ENCODE data around the gene APP. TPM values are rescaled to one million over a fixed set of nuclear protein-coding genes. Genes with fewer than 3 reads are reported as not detected.

Gene APP
- total RNA-seq, 1 donor from 2014 or later: 334 TPM

DNA sequence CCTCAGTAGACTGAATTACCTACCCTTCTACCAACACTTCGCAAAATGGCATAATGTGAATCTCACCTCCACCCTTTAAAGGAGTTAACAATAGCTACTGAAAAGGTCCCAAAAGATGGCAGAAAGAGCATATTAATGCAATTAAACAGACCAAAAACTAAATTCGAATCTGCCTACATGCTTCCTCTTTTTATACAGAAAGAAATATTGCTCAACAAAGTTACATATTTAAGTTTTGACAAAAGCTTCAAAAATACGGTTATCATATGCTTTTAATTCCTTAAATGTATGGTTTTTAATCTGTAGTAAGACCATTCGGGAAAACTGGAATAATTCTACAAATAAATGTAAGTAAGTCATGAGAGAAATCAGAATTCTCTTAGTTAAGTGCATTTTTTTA lies 2.2 kb downstream of the APP start:
- no peak for DNase-seq (ENCODE audit: low spot score)
- intact Hi-C loops (cut with DNase I): loop anchor here (5.0 to 10.0 kb wide), 2 partner anchors 51 to 174 kb away; no protein-coding TSS in a partner anchor

DNA sequence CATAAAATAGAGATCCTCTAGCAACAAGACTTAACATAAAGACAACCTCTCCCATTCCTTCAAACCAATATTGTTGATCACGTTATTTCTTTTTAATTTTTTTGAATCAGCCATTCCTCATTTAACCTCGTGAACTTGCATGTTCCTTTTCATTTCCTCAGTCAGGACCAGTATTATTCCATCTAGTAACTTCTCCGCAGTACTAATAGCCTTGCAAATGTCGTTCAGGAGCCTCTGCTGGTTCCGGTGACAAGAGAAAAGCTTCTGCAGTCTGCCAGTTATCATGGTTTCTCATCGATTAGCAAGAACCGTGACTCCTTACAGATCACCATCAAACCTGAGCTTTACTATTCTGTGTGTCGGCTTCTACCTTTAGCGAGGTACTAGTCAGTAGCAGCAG lies 3.0 kb downstream of the APP start:
- intact Hi-C loops (cut with DNase I): loop anchor here (5.0 to 10.0 kb wide), 2 partner anchors 50 to 173 kb away; no protein-coding TSS in a partner anchor
- no peak for DNase-seq (ENCODE audit: low spot score)

DNA sequence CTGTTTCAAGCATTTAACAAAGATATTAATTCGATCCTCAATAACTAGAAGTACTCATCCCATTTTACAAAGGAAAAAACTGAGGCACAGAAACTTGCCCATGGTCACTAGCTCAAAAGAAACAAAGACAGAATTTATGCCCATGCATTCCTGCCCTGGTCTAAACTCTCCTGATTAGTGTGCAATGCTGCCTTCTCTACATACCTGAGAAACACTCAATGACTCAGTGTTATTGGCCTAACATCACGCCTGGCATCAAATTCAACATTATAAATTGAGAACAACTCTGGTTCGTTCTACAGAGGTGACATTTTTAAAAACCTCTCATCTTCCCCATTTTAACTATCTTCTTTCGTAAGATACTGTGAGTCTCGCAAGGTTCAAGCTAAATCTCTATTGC lies 5.2 kb downstream of the APP start:
- intact Hi-C loops (cut with DNase I): loop anchor here (5.0 to 10.0 kb wide), 2 partner anchors 48 to 171 kb away; no protein-coding TSS in a partner anchor
- no peak for DNase-seq (ENCODE audit: low spot score)

DNA sequence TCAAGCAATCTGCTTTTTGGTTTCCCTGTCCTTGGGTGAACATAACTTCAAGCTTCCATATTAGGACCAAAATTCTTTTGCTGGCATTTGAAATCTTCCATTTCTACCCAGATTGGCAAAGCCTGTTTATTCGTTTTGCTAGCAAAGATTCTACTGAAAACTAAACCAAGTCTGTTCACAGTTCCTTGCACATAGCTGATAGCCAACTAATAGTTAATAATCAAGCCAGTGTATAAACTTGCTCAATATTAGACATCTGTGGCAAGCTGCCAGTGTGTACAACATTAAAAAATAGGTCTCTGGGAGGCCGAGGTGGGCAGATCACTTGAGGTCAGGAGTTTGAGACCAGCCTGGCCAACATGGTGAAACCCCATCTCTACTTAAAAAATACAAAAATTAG lies 6.3 kb downstream of the APP start:
- intact Hi-C loops (cut with DNase I): loop anchor here (10.0 kb wide), 1 partner anchor 170 kb away; no protein-coding TSS in a partner anchor
- DNase-seq (ENCODE audit: low spot score): no peak

DNA sequence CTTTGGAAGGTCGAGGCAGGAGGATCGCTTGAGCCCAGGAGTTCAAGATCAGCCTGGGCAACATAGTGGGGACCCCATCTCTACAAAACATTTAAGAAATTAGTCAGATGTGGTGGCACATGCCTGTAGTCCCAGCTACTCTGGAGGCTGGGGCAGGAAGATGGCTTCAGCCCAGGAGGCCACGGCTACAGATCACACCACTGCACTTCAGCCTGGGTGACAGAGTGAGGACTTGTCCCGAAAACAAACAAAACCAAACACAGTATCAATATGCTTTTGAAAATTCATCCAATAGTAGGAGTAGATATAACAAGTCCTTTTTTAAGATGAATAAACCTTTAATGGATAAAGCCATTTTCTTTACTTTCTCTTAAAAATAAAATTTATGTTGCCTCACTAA lies 8.5 kb downstream of the APP start:
- intact Hi-C loops (cut with DNase I): loop anchor here (10.0 kb wide), 1 partner anchor 167 kb away; no protein-coding TSS in a partner anchor
- DNase-seq (ENCODE audit: low spot score): no peak

DNA sequence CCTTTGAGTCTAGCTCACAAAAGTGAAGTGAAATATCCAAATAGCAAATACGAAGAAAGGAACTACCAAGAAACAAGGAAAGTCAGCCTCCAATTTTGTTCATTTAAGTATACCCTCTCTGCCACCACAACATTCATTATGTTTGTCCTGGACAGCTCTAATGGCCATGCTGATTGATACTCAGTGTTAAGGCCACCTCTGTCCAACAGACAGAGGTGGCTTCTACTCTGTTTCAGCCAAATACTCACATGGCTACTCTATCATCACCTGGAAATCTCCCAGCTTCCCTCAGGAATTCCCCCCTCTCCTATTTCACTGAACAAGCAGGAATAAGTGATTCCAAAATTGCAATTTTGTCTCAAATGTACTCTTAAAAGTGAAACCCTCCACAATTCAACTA lies 10.7 kb downstream of the APP start:
- DNase-seq (ENCODE audit: low spot score): no peak
- intact Hi-C loops (cut with DNase I): loop anchor here (10.0 kb wide), 1 partner anchor 165 kb away; no protein-coding TSS in a partner anchor

DNA sequence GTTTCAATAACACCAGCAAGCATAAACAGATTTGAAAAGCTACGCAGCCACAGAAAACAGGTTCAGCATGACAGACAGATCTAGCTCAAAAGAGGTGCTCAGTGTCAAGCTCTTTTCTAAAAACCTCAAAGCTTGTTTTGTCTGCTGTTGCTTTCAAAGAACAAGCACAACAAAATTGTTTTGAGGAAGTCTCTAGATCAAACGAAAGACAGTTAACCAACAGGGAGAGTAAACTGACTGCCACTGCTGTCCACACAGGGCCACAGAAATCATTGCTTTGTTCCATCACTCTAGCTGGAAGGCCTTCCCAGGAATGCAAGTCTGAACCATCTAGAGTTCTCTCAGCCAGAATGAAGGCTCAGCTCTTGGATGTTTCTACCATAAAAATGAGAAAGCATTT lies 12.8 kb downstream of the APP start:
- intact Hi-C loops (cut with DNase I): no loop called here
- no peak for DNase-seq (ENCODE audit: low spot score)

DNA sequence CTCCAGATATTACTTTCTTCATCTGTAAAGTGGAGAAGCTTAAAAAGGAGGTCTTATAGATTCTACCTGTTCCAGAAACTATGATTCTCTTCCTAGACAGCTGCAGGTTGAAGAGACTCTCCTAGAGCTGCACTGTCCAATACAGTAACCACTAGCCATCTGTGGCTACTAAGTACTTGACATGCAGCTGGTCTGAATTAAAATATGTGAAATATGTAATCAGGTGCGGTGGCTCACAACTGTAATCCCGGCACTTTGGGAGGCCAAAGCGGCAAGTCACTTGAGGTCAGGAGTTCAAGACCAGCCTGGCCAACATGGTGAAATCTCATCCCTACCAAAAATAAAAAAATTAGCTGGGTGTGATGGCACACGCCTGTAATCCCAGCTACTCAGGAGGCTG lies 15.8 kb downstream of the APP start:
- intact Hi-C loops (cut with DNase I): no loop called here

DNA sequence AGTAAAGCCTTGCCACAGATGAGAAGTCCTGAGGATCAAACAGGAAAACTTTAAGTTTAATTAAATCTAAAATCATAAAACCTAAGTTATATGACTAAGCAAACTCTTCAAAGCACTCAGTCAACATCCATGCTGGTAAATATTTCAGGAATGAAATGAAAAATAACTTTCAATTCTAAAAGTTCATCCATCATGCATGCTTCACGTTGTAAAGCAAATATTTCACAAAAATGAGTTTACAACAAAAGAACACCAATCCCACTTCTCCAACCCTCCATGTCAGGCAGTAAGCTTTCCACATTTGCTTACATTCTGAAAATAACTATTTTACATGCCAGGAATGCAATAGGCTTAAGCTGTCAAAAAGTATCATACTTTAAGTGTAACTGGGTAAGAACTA lies 16.8 kb downstream of the APP start:
- intact Hi-C loops (cut with DNase I): no loop called here
- DNase-seq (ENCODE audit: low spot score): no peak

More for the DNA sequence above, 15.8 kb downstream of the APP start:
- DNase-seq (ENCODE audit: low spot score): no peak

DNA sequence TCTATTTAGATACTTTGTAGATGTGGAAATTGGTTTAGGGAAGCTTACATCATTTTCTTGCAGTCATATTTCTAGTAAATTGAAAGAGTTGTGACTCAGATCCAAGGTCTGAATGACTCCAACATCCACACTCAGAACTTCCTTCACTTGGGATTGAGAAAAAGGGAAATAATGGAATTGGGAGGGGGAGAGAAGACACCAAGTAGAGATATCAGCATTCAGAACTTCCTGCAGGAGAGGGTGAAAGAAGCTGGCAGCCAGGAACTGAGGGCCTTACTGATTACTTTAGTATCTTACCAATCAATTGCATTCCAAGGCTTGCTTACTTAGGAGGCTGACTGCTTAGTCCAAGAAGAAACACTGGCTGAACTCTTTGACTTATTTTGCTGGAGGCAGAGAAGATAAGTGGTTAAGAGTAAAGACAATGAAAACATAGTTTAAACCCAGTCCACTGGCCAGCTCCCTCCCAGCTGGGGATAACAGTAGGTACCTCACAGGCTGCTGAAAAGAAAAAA lies 21.7 kb downstream of the APP start:
- no peak for DNase-seq (ENCODE audit: low spot score)
- intact Hi-C loops (cut with DNase I): no loop called here

DNA sequence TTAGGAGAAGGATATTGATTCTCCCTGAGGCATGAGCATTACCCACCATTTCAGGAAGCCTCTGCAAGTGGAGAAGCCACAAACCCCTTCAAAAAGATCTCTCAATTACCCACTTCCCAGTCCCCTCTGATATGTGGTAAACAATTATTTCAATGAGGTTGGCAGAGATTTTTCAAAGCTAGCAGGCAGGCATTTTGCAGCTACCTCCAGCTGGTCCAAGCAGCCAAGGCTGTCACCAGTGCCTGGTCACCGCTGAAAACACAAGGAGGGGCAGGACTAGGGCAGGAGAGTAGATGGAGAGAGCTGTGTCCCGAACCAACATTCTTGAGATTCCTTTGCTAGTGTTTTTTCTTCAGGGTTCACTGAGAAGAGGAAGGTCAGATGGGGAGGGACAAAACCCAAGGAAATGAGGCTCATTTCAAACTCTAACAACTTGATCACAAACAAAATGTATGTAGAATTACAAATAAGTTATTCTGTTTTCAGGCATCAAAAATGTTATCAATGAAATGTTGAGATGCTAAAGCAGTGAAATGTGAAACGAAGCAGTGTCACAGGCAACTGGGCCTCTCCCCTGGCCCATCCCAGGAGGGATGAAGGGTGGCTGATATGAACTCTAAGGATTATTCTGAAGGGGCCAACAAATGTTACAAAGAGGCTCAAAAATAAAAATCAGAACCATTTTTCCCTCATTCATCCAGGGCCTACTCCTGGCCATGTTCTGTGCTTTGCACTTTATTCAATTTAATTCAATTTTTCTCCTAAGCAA lies 22.3 kb downstream of the APP start:
- no peak for DNase-seq (ENCODE audit: low spot score)
- intact Hi-C loops (cut with DNase I): no loop called here

DNA sequence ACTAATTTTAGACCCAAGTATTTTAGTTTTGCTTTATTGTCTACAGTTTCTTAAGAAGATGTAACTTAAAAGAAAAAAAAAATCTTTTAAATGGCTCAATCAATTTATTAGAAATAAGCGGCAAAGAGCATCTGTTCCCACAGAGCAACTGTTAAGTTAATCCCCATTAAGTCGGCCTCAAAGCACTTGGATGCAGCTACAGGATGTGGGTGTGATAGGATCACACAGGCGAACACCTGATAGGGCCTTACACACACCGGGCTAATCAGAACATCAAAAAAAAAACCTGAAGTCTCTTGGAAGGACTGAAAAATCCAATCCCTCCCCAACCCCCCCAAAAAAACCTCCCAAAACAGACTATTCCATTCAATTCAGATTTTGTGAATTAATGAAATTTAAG lies 23.0 kb downstream of the APP start:
- intact Hi-C loops (cut with DNase I): no loop called here
- no peak for DNase-seq (ENCODE audit: low spot score)

DNA sequence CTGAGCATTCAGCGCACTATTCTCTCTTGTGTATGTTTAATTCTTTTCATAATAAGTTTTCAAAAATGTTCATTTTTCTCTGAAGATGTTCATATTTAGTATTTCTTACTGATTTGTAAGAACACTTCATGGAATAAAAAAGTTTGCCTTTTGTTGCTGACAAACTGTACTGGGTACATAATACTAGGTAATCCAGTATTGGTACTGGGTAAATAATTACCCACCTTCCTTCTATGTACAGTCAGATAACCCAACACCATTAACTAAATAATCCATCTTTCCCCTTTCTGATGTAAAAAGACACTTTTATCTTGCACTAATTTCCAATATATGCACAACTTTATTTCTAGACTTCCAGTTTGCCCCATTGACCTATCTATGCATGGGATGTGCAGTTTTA lies 23.9 kb downstream of the APP start:
- no peak for DNase-seq (ENCODE audit: low spot score)
- intact Hi-C loops (cut with DNase I): no loop called here

DNA sequence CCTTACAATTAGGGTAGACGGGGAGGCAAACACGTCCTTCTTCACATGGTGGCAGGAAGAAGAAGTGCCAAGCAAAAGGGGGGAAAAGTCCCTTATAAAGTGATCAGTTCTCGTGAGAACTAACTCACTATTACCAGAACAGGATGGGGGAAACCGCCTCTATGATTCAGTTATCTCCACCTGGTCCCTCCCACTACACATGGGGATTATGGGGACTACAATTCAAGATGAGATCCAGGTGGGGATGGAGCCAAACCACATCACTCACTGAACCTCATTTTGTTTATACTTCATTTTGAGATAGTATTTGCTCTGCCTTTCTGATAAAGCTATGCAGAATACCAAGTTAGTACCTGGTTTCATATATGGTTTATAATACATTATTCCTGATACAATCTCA lies 26.5 kb downstream of the APP start:
- DNase-seq (ENCODE audit: low spot score): no peak
- intact Hi-C loops (cut with DNase I): no loop called here

DNA sequence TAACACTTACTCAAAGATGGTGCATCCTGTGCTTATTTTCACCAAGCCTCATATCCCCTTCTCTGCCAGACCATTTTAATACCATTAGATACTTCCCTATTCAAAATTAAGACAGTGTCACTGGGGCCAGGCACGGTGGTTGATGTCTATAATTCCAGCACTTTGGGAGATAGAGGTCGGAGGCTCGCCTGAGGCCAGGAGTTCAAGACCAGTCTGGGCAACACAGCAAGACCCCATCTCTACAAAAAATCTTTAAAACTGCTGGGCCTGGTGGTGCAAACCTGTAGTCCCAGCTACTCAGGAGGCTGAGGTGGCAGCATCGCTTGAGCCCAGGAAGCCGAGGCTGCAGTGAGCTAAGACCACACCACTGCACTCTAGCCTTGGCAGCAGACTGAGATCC lies 28.2 kb downstream of the APP start:
- no peak for DNase-seq (ENCODE audit: low spot score)
- intact Hi-C loops (cut with DNase I): no loop called here

DNA sequence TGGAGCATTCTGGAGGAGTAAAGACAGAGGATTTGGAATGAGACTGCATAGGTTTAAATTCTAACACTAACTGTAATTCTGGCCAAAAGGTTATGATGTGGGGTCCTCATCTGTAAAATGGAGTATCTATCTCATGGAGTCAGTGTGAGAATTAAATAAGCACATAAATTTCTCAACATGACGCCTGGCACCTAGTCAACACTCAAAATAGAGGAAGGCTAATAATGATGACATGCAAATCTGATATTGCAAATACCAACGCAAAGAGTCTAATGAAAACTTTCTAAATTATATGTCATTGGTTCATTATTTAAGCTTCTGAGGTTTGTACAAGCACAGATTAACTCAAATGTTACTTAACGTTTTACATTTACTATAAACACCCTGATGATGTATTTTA lies 29.6 kb downstream of the APP start:
- intact Hi-C loops (cut with DNase I): no loop called here
- DNase-seq (ENCODE audit: low spot score): no peak

DNA sequence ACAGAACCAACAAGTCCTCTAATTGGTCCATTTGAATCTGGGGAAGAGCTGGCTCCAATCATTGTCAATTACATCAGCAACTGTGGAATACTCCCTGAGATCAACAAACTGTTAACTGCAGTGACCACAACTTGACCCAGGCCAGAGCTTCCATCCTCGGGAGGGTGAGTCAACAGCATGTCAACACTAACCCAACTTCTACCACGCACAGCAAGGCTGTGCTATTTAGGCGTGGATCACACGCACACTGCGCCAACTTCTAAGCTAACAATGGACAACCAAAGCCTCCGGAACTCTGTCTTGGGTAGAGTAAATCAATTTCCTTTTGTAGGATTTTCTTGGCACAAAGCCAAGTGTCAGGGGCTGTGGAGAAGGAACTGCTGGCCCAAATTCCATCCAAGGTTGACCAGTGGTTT lies 30.4 kb downstream of the APP start:
- DNase-seq (ENCODE audit: low spot score): no peak
- intact Hi-C loops (cut with DNase I): no loop called here

DNA sequence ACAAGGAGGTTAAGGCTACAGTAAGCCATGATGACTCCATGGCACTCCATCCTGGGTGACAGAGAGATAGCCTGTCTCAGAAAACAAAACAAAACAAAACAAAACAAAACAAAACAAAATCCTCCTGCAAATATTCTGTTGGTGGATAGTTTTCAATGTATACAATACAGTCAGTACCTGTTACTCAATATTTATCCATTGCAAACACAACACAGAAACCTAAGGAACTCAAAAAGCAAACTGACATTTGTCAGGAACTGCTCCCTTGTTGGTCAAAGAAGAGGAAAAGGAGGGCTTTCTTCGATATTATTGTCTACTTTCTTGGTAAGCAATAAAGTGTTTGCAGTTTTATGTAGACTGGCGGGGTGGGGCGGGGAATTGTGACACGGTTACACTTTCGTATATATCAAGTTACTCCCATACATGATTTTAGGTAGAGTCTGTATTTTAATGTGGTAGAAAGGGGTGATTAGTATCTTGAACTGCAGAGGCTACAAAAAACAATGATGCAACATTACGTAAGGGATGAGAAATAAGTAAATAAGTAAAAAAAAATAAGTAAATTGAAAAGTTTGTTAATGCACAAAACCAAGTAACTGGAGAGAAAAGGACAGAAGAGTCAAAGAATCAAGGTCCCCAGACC lies 31.8 kb downstream of the APP start:
- intact Hi-C loops (cut with DNase I): no loop called here
- no peak for DNase-seq (ENCODE audit: low spot score)

DNA sequence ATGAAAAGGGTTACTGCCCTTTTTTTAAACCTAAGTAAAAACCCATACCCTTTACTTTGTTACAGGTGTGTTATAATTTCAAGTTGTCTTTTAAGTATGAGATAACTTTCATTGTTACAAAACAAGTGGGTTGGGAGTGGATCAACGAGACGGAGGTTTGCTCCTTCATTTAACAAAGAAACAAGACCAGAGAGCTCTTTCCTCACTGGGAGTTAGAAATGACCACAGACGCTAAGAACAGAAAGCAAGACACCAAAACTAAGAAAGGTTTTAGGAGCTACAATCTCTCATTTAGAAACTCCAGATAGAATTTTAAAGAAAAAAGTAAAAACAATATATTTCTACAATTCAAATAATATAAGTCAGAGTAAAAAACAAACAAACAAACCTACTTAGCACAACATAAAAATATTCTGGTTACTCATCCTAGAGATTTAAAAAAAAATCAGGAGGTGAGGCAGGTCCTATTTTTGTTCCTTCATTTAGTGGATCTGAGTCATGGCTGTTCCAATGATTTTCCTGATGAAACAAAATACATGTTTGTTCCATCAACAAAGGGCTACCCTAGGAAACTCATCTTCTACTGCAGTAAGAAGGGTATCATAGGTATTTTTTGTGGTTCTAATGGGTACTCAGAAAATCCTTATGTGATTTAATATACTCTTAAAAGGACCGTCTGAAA lies 33.0 kb downstream of the APP start:
- intact Hi-C loops (cut with DNase I): no loop called here
- DNase-seq (ENCODE audit: low spot score): no peak

DNA sequence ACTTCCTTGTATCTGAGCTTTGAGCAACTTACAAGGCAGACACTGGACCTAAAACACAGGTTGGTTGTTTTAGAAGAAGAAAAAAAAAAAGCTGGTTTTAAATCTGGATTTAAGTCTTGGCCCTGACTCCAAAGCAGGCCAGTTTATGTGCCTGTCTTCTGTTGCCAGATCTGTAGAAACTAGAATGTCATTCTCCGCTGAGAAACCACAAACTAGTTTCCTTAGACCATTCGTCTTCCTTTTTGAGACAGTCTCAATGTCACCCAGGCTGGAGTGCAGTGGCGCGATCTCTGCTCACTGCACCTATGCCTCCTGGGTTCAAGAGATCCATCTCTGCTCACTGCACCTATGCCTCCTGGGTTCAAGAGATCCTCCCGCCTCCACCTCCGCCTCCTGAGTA lies 33.9 kb downstream of the APP start:
- intact Hi-C loops (cut with DNase I): no loop called here
- DNase-seq (ENCODE audit: low spot score): no peak
